ENCODE measurements around the gene ADAMTSL1.

Gene ADAMTSL1

GRCh38 chr9:18749711-18750110 is 275.8 kb downstream of the ADAMTSL1 start:
- no peaks in the 10 kb centered on the region for H3K27me3 ChIP-seq (ENCODE audit: insufficient read depth, poor library complexity, severe bottlenecking)
- H3K4me3 ChIP-seq (replicated peaks; ENCODE audit: insufficient read depth, low read length), result no peak overlapping the region
- no peak overlapping the region for H3K27ac ChIP-seq (replicated peaks)
- no peak for TF ChIP-seq POLR2AphosphoS5 (IDR thresholded peaks at IDR 0.05; ENCODE audit: low read depth)
- no peak for TF ChIP-seq CTCF (IDR thresholded peaks at IDR 0.05; ENCODE audit: insufficient read depth, low read length)
- no peak for TF ChIP-seq REST (IDR thresholded peaks at IDR 0.05; ENCODE audit: insufficient replicate concordance, low read depth)
- TF ChIP-seq GABPA (IDR thresholded peaks at IDR 0.05; ENCODE audit: low read depth), result no peak
- TF ChIP-seq SPI1 (IDR thresholded peaks at IDR 0.05; ENCODE audit: borderline replicate concordance, low read depth), result no peak
- DNase-seq (ENCODE audit: low read depth in 1 of 2, low spot score in 1 of 2), result no peak

- Histone ChIP-seq H3K27ac (replicated peaks) (no peak overlapping the region), H3K4me3 (replicated peaks; ENCODE audit: insufficient read depth, low read length) (no peak overlapping the region), H3K27me3 (ENCODE audit: insufficient read depth, poor library complexity, severe bottlenecking) (no peaks in the 10 kb centered on the region)
- TF ChIP-seq GABPA (IDR thresholded peaks at IDR 0.05; ENCODE audit: low read depth) (no peak), CTCF (IDR thresholded peaks at IDR 0.05; ENCODE audit: insufficient read depth, low read length) (no peak), POLR2AphosphoS5 (IDR thresholded peaks at IDR 0.05; ENCODE audit: low read depth) (no peak), SPI1 (IDR thresholded peaks at IDR 0.05; ENCODE audit: borderline replicate concordance, low read depth) (no peak), REST (IDR thresholded peaks at IDR 0.05; ENCODE audit: insufficient replicate concordance, low read depth) (no peak)
- no peak for DNase-seq (ENCODE audit: low read depth in 1 of 2, low spot score in 1 of 2)
Measured at GRCh38 chr9:18753904-18754303, 280.0 kb downstream of the ADAMTSL1 start.

GRCh38 chr9:18754537-18754936 is 280.6 kb downstream of the ADAMTSL1 start:
- DNase-seq (ENCODE audit: low read depth in 1 of 2, low spot score in 1 of 2), result no peak

More at GRCh38 chr9:18754537-18754936, 280.6 kb downstream of the ADAMTSL1 start:
- H3K27ac ChIP-seq (replicated peaks), result no peak overlapping the region
- no peak overlapping the region for H3K4me3 ChIP-seq (replicated peaks; ENCODE audit: insufficient read depth, low read length)
- TF ChIP-seq SPI1 (IDR thresholded peaks at IDR 0.05; ENCODE audit: borderline replicate concordance, low read depth), result no peak
- TF ChIP-seq REST (IDR thresholded peaks at IDR 0.05; ENCODE audit: insufficient replicate concordance, low read depth), result no peak
- no peak for TF ChIP-seq CTCF (IDR thresholded peaks at IDR 0.05; ENCODE audit: insufficient read depth, low read length)
- TF ChIP-seq POLR2AphosphoS5 (IDR thresholded peaks at IDR 0.05; ENCODE audit: low read depth), result no peak
- no peak for TF ChIP-seq GABPA (IDR thresholded peaks at IDR 0.05; ENCODE audit: low read depth)
- H3K27me3 ChIP-seq (ENCODE audit: insufficient read depth, poor library complexity, severe bottlenecking), result no peaks in the 10 kb centered on the region

Measured in HL-60 (cell line).